Calu3 (cell line): ENCODE results near the gene SLC22A14. TPM values are rescaled to one million over a fixed set of nuclear protein-coding genes. Genes with fewer than 3 reads are reported as not detected.

Experiments used
- BruUV-seq: library from RNA; stranded (reverse); fragments of 400-500 nt; replicated peaks from 2 replicates; lab custom pipeline; 2021; lab: Mats Ljungman, UMichigan
- CTCF ChIA-PET: fragments of 300-600 bp; sonication (Branson Sonifier 250); formaldehyde crosslinking; loops from one replicate; lab custom pipeline; 2022; ENCODE audit warnings: antibody characterized with exemption; lab: Charles Lee
- DNase-seq: peaks from one replicate; pipeline ENCODE4 v3.0.0; 2022
- H3K27ac Mint-ChIP-seq: one replicate; pipeline ENCODE4 v1.8.0; 2022; ENCODE audit warnings: mixed read lengths; ENCODE audit not compliant: unreplicated experiment
- H3K27me3 Mint-ChIP-seq: one replicate; pipeline ENCODE4 v1.8.0; 2022; ENCODE audit warnings: mixed read lengths; ENCODE audit not compliant: unreplicated experiment
- H3K36me3 Mint-ChIP-seq: one replicate; pipeline ENCODE4 v1.8.0; 2022; ENCODE audit warnings: mild to moderate bottlenecking, moderate library complexity, mixed read lengths; ENCODE audit not compliant: insufficient read depth, unreplicated experiment
- H3K4me1 Mint-ChIP-seq: one replicate; pipeline ENCODE4 v1.8.0; 2022; ENCODE audit warnings: mild to moderate bottlenecking, low read depth, mixed read lengths; ENCODE audit not compliant: unreplicated experiment
- H3K4me3 Mint-ChIP-seq: one replicate; pipeline ENCODE4 v1.8.0; 2022; ENCODE audit warnings: mild to moderate bottlenecking, low read depth, moderate library complexity, mixed read lengths; ENCODE audit not compliant: unreplicated experiment
- H3K9me3 Mint-ChIP-seq: one replicate; pipeline ENCODE4 v1.8.0; 2022; ENCODE audit warnings: low read depth, mixed read lengths; ENCODE audit not compliant: unreplicated experiment
- intact Hi-C: fragments of 100-400 bp; cut with micrococcal nuclease; formaldehyde crosslinking; loops from one replicate; pipeline ENCODE4 v1.10.0; 2022; ENCODE audit not compliant: unreplicated experiment
- total RNA-seq: library from RNA; stranded (reverse); gene quantifications from 2 replicates; pipeline ENCODE4 v1.2.3, GENCODE V29; 2022
- TF ChIP-seq, protein P1 (sequence below): fragments of 200-600 bp; IDR thresholded peaks from one replicate; pipeline ENCODE4 v1.8.0; 2022; ENCODE audit warnings: antibody characterized with exemption; ENCODE audit not compliant: unreplicated experiment

Gene SLC22A14
- total RNA-seq, 1 experiment from 2014 or later: 1.8 TPM

DNA sequence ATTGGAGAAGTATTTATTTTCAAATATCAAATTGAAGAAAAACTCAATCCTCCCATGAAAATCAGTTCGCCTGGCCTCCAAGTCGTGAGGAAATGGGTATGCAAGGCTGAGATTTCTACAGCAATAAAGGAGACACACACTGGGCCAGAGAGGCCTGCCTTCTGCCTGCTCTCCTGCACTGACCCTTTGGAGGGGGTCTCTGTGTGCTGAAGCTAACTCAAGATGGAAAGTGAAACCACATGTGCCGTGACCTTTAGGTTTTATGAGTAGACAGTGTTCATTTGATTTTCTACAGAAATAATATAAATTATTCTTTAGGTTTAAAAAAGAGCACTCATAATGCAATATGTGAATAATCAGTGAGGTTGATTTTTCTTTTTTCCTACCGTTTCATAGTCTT is 28.4 kb upstream of the SLC22A14 start:
- Mint-ChIP-seq H3K4me3 (no peak overlapping the region), H3K9me3 (no peaks in the 10 kb centered on the region), H3K27ac (no peak overlapping the region), H3K4me1 (no peaks in the 10 kb centered on the region), H3K36me3 (peaks cover 30% of the 10 kb centered on the region), H3K27me3 (no peaks in the 10 kb centered on the region)
- no peak for DNase-seq
- CTCF ChIA-PET: no interaction called here
- intact Hi-C loops: no loop called here
- TF ChIP-seq, protein P1, sequence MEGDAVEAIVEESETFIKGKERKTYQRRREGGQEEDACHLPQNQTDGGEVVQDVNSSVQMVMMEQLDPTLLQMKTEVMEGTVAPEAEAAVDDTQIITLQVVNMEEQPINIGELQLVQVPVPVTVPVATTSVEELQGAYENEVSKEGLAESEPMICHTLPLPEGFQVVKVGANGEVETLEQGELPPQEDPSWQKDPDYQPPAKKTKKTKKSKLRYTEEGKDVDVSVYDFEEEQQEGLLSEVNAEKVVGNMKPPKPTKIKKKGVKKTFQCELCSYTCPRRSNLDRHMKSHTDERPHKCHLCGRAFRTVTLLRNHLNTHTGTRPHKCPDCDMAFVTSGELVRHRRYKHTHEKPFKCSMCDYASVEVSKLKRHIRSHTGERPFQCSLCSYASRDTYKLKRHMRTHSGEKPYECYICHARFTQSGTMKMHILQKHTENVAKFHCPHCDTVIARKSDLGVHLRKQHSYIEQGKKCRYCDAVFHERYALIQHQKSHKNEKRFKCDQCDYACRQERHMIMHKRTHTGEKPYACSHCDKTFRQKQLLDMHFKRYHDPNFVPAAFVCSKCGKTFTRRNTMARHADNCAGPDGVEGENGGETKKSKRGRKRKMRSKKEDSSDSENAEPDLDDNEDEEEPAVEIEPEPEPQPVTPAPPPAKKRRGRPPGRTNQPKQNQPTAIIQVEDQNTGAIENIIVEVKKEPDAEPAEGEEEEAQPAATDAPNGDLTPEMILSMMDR: no peak
- no TSS peak for BruUV-seq

DNA sequence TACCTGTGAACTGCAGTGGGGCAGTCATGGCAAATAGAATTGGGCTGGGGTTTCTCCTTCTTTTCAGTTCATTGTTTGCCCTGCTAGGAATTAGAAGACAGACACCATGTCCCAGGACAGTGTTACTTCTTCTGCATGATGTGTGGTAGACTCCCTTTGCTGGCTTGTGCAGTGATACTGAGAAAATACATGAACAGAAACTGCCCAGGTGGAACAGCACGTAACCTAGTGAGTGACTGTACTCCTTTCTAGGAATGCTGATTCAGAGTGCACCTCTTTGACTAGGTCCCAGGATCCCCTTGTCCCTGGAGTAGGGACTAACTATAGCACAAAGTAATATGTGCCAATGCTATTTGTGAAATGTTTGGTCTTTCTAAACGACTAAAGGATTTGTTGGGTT is 27.2 kb upstream of the SLC22A14 start:
- CTCF ChIA-PET: no interaction called here
- intact Hi-C loops: no loop called here
- BruUV-seq: no TSS peak
- TF ChIP-seq, protein P1: no peak
- Mint-ChIP-seq H3K36me3 (peaks cover 30% of the 10 kb centered on the region), H3K4me1 (no peaks in the 10 kb centered on the region), H3K27ac (no peak overlapping the region), H3K4me3 (no peak overlapping the region), H3K27me3 (no peaks in the 10 kb centered on the region), H3K9me3 (no peaks in the 10 kb centered on the region)
- DNase-seq: no peak

DNA sequence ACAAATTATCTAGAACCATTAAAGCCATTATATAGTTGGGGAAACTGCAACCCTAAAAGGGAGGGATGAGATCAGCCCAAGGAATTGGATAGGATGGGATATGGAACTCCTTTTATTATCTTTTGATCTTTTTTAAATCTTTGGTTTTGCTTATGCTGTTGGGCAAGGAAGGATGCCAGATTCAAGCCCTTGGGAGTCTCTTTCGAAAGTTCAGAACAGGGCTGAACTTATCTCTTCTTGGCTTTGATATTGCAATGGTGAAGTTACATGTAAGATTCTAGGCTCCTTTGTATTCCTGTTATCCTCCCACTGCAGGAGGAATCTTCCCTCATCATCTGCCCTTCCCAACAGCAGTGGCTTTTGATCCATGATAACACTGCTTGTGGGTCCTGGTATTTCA is 26.5 kb upstream of the SLC22A14 start:
- no peak for DNase-seq
- no peak overlapping the region for H3K4me3 Mint-ChIP-seq
- H3K27me3 Mint-ChIP-seq: no peaks in the 10 kb centered on the region
- H3K9me3 Mint-ChIP-seq: no peaks in the 10 kb centered on the region
- H3K36me3 Mint-ChIP-seq: peaks cover 35% of the 10 kb centered on the region
- no peaks in the 10 kb centered on the region for H3K4me1 Mint-ChIP-seq
- H3K27ac Mint-ChIP-seq: no peak overlapping the region
- no TSS peak for BruUV-seq
- intact Hi-C loops: no loop called here
- TF ChIP-seq, protein P1: no peak
- CTCF ChIA-PET: interaction anchor here (0.5 to 0.6 kb wide), 2 partner anchors 103 to 226 kb away, joined by 4 read pairs; partner anchors contain the start of gene PLCD1

DNA sequence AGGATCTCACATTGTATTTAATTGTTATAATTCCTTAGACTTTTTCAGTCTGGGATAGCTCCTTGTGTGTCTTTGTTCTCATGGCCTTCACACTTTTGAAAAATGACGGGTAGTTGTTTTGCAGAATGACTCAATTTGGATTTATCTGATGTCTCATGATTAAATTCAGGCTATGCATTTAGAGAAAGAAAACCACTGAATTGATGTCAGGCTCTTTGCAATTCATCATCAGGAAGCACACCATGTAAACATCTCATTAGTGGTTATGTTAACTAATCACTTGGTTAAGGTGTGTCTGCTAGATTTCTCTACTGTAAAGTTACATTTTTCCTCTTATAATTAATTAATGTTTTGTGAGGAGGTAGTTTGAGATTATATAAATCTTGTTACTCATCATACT is 24.5 kb upstream of the SLC22A14 start:
- no peaks in the 10 kb centered on the region for H3K4me1 Mint-ChIP-seq
- TF ChIP-seq, protein P1: no peak
- intact Hi-C loops: no loop called here
- CTCF ChIA-PET: no interaction called here
- H3K27ac Mint-ChIP-seq: no peak overlapping the region
- BruUV-seq: no TSS peak
- no peaks in the 10 kb centered on the region for H3K27me3 Mint-ChIP-seq
- no peaks in the 10 kb centered on the region for H3K9me3 Mint-ChIP-seq
- DNase-seq: no peak
- no peak overlapping the region for H3K4me3 Mint-ChIP-seq
- peaks cover 36% of the 10 kb centered on the region for H3K36me3 Mint-ChIP-seq
